Uterus (tissue), 2 donors: ENCODE data around the gene RBM47.

ENCODE experiments used
- CTCF ChIP-seq, 4 experiments: fragments of 200-600 bp in 2 of 4; fragments of 450-650 bp in 2 of 4; sonication (generic) in 2 of 4; IDR thresholded peaks; one replicate each; pipeline ENCODE4 v1.5.1; 2016 to 2019; ENCODE audit warnings: antibody characterized with exemption in 4 of 4, mild to moderate bottlenecking in 2 of 4, moderate library complexity in 1 of 4
- POLR2A ChIP-seq, 2 donors: fragments of 450-650 bp; IDR thresholded peaks; one replicate each; pipeline ENCODE4 v1.6.1; 2016; ENCODE audit warnings: antibody characterized with exemption in 2 of 2, mild to moderate bottlenecking in 1 of 2, moderate library complexity in 1 of 2

- TF ChIP-seq CTCF (IDR thresholded peaks at IDR 0.05) (no peak), POLR2A (IDR thresholded peaks at IDR 0.05) (no peak)
Measured at GRCh38 chr4:40621592-40622512, 7.8 kb downstream of the RBM47 start.
